ENCODE results near the gene WDR86.

DNA sequence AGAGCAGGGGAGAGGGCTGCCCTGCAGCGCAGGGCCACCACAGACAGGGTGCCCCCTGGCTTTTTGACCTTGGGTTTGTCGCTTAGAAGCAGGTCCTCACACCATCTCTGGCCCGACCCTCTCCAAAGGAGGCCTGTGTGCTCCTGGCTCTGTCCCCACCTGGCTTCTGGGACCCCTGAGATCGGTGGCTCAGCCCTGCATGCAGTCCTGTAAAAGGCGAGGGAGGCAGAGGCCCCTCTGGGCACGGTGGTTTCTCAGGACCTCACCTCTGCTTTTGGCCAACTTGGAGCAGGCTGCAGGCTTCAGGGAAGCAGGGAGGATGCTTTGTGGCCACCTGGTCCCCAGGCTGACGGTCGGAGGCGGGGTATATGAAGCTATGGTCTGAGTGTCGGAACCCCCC lies 21.4 kb downstream of the WDR86 start:
- TF ChIP-seq CBFB (CRISPR knock-in tag; IDR thresholded peaks at IDR 0.05; ENCODE audit: low read depth): no peak
- TF ChIP-seq, protein P1, sequence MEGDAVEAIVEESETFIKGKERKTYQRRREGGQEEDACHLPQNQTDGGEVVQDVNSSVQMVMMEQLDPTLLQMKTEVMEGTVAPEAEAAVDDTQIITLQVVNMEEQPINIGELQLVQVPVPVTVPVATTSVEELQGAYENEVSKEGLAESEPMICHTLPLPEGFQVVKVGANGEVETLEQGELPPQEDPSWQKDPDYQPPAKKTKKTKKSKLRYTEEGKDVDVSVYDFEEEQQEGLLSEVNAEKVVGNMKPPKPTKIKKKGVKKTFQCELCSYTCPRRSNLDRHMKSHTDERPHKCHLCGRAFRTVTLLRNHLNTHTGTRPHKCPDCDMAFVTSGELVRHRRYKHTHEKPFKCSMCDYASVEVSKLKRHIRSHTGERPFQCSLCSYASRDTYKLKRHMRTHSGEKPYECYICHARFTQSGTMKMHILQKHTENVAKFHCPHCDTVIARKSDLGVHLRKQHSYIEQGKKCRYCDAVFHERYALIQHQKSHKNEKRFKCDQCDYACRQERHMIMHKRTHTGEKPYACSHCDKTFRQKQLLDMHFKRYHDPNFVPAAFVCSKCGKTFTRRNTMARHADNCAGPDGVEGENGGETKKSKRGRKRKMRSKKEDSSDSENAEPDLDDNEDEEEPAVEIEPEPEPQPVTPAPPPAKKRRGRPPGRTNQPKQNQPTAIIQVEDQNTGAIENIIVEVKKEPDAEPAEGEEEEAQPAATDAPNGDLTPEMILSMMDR (IDR thresholded peaks at IDR 0.05): no peak
- TF ChIP-seq, protein P2, sequence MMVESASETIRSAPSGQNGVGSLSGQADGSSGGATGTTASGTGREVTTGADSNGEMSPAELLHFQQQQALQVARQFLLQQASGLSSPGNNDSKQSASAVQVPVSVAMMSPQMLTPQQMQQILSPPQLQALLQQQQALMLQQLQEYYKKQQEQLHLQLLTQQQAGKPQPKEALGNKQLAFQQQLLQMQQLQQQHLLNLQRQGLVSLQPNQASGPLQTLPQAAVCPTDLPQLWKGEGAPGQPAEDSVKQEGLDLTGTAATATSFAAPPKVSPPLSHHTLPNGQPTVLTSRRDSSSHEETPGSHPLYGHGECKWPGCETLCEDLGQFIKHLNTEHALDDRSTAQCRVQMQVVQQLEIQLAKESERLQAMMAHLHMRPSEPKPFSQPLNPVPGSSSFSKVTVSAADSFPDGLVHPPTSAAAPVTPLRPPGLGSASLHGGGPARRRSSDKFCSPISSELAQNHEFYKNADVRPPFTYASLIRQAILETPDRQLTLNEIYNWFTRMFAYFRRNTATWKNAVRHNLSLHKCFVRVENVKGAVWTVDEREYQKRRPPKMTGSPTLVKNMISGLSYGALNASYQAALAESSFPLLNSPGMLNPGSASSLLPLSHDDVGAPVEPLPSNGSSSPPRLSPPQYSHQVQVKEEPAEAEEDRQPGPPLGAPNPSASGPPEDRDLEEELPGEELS (CRISPR knock-in tag; IDR thresholded peaks at IDR 0.05): no peak
- no peak for TF ChIP-seq ZNF423 (CRISPR knock-in tag; IDR thresholded peaks at IDR 0.05)
- no peak for TF ChIP-seq JUN (CRISPR knock-in tag; IDR thresholded peaks at IDR 0.05)
- no peak for TF ChIP-seq MXD4 (CRISPR knock-in tag; IDR thresholded peaks at IDR 0.05; ENCODE audit: borderline replicate concordance)
- TF ChIP-seq, protein P3, sequence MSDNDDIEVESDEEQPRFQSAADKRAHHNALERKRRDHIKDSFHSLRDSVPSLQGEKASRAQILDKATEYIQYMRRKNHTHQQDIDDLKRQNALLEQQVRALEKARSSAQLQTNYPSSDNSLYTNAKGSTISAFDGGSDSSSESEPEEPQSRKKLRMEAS (CRISPR knock-in tag; IDR thresholded peaks at IDR 0.05): no peak
- TF ChIP-seq, protein P4, sequence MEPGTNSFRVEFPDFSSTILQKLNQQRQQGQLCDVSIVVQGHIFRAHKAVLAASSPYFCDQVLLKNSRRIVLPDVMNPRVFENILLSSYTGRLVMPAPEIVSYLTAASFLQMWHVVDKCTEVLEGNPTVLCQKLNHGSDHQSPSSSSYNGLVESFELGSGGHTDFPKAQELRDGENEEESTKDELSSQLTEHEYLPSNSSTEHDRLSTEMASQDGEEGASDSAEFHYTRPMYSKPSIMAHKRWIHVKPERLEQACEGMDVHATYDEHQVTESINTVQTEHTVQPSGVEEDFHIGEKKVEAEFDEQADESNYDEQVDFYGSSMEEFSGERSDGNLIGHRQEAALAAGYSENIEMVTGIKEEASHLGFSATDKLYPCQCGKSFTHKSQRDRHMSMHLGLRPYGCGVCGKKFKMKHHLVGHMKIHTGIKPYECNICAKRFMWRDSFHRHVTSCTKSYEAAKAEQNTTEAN (CRISPR knock-in tag; IDR thresholded peaks at IDR 0.05): no peak
- no peak for TF ChIP-seq IRF2 (CRISPR knock-in tag; IDR thresholded peaks at IDR 0.05; ENCODE audit: borderline replicate concordance, low read depth)
- TF ChIP-seq CREB1 (CRISPR knock-in tag; IDR thresholded peaks at IDR 0.05): no peak
- TF ChIP-seq, protein P5, sequence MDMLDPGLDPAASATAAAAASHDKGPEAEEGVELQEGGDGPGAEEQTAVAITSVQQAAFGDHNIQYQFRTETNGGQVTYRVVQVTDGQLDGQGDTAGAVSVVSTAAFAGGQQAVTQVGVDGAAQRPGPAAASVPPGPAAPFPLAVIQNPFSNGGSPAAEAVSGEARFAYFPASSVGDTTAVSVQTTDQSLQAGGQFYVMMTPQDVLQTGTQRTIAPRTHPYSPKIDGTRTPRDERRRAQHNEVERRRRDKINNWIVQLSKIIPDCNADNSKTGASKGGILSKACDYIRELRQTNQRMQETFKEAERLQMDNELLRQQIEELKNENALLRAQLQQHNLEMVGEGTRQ (CRISPR knock-in tag; IDR thresholded peaks at IDR 0.05): no peak
- no peak for TF ChIP-seq NFATC4 (CRISPR knock-in tag; IDR thresholded peaks at IDR 0.05)
- TF ChIP-seq, protein P6, sequence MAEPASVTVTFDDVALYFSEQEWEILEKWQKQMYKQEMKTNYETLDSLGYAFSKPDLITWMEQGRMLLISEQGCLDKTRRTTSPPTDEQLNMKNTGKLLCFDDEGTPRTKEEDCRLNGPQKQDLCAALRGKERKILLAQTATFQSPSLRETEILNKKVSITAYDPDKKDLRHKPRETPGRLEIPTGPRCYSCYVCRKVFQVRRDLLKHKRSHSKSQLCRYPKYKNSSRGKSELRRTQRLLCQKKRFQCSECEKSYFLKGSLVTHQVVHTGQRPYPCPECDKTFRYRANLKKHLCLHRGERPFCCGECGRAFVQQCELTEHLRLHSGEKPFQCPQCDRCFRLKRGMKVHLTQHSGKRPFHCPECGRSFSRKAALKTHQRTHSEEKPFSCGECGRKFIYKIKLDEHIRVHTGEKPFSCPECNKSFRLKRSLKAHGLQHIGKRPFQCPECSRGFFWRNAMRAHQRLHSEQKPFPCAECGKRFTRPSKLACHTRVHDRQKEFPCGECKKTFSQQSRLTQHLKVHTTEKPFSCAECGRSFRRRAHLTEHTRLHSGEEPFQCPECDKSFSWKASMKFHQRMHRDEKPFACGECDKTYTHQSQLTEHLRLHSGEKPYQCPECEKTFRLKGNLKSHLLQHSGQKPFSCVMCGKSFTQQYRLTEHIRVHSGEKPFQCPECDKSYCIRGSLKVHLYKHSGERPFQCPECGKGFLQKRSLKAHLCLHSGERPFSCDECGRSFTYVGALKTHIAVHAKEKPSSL (CRISPR knock-in tag; conservative IDR thresholded peaks at IDR 0.05): no peak
